GM19467 (cell line): ENCODE results near the gene ACOT4.
A peak's percentile ranks its signal among the peaks of the same experiment; 100 is the strongest.
"Not testable (repeated sequence)": the region's sequence is repeated elsewhere in the genome, so short reads cannot be mapped to it uniquely, and the experiment has no call there.

Source experiments
- ATAC-seq: cut with Tn5 transposase; IDR thresholded peaks from one replicate; pipeline ENCODE4 v1.9.1; 2021; ENCODE audit warnings: mild to moderate bottlenecking, moderate library complexity; ENCODE audit not compliant: unreplicated experiment

The ACOT4 gene

GRCh38 chr14:73591690-73592449 is at the start of gene ACOT4:
Gene ACOT4, plus strand, starts transcription at chr14:73591873. Its CDS starts 87 bp downstream, at chr14:73591960.
- ATAC-seq, result no peak

- not testable (repeated sequence) for ATAC-seq
Observed at GRCh38 chr14:73542961-73543360, 48.7 kb upstream of the ACOT4 start.

DNA sequence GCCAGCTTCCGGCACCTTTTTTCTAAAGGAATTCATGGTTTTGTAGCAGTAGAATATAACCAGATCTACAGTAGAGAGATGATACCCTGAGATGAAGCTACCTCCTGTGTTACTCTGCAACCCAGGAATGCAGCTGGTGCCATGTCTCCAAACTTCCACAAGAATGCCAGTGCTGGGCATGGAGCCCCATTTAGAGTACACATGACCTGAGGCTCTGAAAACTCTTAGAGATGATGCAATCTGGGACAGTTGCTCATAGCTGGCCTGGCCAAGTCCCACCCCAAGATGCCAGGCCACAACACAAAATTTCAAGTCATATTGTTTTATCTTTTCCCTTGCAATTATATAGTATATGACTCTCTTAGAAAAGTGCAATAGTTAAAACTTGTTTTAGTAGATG is 46.3 kb upstream of the ACOT4 start:
- not testable (repeated sequence) for ATAC-seq

DNA sequence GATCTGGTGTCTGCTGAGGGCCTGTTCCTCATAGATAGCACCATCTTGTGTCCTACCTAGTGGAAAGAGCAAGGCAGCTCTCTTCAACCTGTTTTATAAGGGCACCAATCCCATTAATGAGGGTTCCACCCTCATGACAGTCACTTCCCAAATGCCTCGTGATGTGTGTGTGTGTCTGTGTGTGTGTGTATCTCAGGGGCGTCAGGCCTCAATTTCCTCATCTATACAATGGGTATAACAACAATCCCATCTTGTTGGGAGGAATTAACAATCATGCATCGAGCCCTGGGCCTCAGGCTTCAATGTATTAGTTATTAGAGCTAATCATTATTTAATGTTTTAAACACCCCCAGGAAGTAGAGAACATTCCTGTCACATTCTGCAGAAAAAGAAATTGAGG is 42.6 kb upstream of the ACOT4 start:
- ATAC-seq, result not testable (repeated sequence)

- not testable (repeated sequence) for ATAC-seq
Observed at GRCh38 chr14:73549889-73550524, 41.7 kb upstream of the ACOT4 start.

DNA sequence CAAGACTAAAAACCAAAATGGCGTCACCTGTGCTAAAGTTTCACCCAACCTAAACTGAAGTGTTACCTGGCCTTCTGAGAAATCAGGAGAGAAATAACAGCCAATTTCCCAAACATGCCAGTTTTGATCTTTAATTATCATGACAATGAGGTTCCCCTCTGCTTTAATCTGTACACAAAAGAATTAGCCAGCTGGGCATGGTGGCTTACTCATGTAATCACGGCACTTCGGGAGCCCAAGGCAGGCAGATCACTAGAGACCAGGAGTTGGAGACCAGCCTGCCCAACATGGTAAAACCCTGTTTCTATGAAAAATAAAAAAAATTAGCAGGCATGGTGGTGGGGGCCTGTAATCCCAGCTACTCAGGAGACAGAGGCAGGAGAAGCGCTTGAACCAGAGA is 37.8 kb upstream of the ACOT4 start:
- no peak for ATAC-seq

DNA sequence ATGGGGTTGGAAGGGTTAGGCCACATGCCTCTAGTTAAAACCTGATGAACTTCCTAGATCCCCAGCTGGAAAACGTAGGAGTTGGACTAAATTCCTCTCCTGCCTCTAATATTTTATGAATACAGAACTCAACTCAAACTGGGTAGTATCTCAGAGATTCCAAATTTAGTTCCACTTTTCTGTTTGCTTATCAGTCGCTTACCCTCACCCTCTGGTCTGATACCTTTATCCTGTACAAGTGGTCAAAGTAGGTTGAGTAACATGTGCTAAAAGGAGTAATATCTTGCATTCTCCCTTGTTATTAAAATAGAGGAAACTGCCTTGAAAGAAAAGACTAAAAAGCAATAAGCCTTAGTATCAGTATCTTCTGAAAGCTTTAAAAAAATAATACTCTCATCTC is 34.5 kb upstream of the ACOT4 start:
- not testable (repeated sequence) for ATAC-seq

GRCh38 chr14:73558238-73558637 is 33.4 kb upstream of the ACOT4 start:
- ATAC-seq, result not testable (repeated sequence)

- not testable (repeated sequence) for ATAC-seq
Observed at GRCh38 chr14:73562256-73562655, 29.4 kb upstream of the ACOT4 start.

DNA sequence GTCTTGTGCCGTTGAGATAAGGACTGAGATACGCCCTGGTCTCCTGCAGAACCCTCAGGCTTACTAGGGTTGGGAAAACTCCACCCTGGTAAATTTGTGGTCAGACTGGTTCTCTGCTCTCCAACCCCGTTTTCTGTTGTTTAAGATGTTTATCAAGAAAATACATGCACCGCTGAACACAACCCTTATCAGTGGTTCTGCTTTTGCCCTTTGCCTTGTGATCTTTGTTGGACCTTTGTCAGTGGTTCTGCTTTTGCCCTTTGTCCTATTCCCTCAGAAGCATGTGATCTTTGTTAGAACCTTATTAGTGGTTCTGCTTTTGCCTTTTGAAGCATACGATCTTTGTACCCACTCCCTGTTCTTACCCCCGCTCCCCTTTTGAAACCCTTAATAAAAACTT is 29.0 kb upstream of the ACOT4 start:
- ATAC-seq, result not testable (repeated sequence)

- ATAC-seq, result not testable (repeated sequence)
Observed at GRCh38 chr14:73566431-73566830, 25.2 kb upstream of the ACOT4 start.

- not testable (repeated sequence) for ATAC-seq
Observed at GRCh38 chr14:73566935-73567334, 24.7 kb upstream of the ACOT4 start.

GRCh38 chr14:73567358-73567757 is 24.3 kb upstream of the ACOT4 start:
- ATAC-seq, result no peak

DNA sequence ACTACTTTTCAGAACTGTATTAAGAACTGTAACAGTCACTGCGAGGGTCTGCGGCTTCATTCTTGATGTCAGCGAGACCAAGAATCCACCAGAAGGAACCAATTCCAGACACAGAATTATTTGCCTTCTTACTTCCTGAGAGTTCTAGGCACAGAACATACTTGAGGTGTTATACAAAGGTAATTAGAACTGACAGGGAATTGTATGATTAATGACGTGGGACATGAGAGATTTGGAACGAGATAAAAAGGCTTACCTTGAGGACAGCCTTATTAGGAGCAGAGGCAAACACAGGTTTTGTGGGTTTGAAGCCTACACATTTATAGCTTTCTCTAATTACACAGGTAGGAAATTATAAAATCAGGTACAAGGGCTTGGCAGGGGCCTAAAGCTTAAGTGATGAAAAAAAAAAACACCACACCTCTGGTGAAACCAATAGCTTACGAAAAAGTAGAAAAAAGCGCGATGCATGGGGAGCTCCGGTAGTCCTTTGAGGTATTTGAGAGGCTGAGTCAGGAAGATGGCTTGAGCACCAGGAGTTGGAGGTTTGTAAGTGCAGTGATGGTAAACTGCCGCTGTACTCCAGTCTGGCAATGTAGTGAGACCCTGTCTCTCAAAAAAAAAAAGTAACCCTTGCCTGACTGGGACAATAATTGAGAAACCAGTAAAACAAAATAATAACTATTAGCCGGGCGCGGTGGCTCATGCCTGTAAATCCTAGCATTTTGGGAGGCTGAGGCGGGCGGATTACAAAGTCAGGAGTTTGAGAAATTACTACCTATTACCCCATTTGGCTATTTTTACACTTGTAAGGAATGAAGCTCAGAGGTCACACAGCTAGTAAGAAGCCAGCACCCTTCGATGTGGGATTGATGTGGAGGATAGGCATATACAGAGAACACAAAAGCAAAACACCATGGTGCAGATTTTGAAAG is 23.5 kb upstream of the ACOT4 start:
- no peak for ATAC-seq

DNA sequence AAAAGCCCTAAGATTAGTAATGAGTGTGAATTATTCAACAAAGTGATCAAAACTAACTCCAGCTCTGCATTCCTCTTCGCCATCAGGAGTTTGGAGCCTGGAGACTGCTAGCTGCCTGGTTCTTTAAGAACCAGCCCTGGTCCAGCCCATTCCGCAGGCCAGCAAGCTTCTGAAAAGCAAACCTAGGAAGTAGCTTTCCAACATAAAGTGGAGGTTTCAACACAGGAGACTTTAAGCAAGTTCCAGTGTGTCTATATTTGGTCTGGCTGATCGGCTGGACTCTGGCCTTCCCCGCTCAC is 22.8 kb upstream of the ACOT4 start:
- ATAC-seq, result not testable (repeated sequence)

GRCh38 chr14:73569185-73569958 is 22.3 kb upstream of the ACOT4 start, which contains the start of gene ACOT2:
Gene ACOT2, plus strand, starts transcription at chr14:73569213. Its CDS starts 28 bp downstream, at chr14:73569241.
- ATAC-seq, result peak; percentile 59

- ATAC-seq, result peak; percentile 55
Observed at GRCh38 chr14:73570913-73571312, 20.8 kb upstream of the ACOT4 start.

- not testable (repeated sequence) for ATAC-seq
Observed at GRCh38 chr14:73573034-73573433, 18.6 kb upstream of the ACOT4 start.

- ATAC-seq, result not testable (repeated sequence)
Observed at GRCh38 chr14:73573740-73574139, 17.9 kb upstream of the ACOT4 start.

GRCh38 chr14:73574251-73574650 is 17.4 kb upstream of the ACOT4 start:
- not testable (repeated sequence) for ATAC-seq
